Measurements from ENCODE around the gene SLC25A18. TPM values are rescaled to one million over a fixed set of nuclear protein-coding genes. Genes with fewer than 3 reads are reported as not detected.
A peak's percentile ranks its signal among the peaks of the same experiment; 100 is the strongest.

The SLC25A18 gene
- total RNA-seq, 4 donors from 2014 or later, result 1.9 to 8.3 (median 5.5) TPM; not detected in 1

DNA sequence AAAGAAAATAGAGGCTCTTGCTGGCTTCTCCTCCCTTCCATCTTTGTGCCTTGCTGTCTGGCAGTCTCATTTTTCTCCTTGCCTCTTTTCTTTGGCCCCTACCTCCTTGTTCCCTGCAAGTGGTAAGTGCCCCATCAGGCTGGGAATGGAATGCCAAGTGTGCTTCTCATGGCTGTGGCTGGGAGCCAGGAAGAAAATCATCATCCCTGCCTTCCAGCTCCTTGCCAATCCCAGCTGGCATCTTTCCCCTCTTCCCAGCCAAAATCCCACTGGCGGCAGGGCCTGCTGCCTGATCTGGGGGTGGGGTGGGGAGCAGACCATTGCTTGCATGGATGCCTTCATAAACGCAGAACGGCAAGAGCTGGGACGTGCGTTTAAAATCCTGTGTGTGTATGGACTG is 27.0 kb upstream of the SLC25A18 start:
- Histone ChIP-seq H3K27ac (no peak overlapping the region), H3K9me3 (no peaks in the 10 kb centered on the region), H3K27me3 (no peaks in the 10 kb centered on the region), H3K4me3 (no peak overlapping the region), H3K4me1 (no peaks in the 10 kb centered on the region), H3K36me3 (no peaks in the 10 kb centered on the region)
- no peak for DNase-seq
- TF ChIP-seq, protein P1, sequence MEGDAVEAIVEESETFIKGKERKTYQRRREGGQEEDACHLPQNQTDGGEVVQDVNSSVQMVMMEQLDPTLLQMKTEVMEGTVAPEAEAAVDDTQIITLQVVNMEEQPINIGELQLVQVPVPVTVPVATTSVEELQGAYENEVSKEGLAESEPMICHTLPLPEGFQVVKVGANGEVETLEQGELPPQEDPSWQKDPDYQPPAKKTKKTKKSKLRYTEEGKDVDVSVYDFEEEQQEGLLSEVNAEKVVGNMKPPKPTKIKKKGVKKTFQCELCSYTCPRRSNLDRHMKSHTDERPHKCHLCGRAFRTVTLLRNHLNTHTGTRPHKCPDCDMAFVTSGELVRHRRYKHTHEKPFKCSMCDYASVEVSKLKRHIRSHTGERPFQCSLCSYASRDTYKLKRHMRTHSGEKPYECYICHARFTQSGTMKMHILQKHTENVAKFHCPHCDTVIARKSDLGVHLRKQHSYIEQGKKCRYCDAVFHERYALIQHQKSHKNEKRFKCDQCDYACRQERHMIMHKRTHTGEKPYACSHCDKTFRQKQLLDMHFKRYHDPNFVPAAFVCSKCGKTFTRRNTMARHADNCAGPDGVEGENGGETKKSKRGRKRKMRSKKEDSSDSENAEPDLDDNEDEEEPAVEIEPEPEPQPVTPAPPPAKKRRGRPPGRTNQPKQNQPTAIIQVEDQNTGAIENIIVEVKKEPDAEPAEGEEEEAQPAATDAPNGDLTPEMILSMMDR (IDR thresholded peaks at IDR 0.05), result no peak
- no peak for TF ChIP-seq POLR2A (IDR thresholded peaks at IDR 0.05)

DNA sequence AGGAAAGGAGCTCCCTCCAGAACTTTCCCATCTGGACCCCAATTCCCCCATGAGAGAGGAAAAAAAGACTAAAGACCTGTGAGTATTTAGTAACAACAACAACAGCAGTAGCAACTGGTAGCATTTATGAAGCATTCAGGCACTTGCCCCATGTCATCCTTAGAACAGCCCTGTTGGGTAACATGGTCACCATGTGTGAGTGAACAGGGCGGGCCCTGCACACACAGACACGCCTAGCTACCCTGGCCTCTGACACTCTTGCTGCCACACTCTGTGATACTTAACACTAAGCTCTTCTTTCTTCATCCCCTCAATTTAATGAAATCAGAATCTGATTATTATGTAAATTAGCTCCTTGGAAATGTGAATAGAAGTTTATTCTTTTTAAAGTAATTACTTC is 26.1 kb upstream of the SLC25A18 start:
- H3K4me1 ChIP-seq, result no peaks in the 10 kb centered on the region
- H3K36me3 ChIP-seq, result no peaks in the 10 kb centered on the region
- H3K4me3 ChIP-seq, result no peak overlapping the region
- no peaks in the 10 kb centered on the region for H3K27me3 ChIP-seq
- H3K9me3 ChIP-seq, result no peaks in the 10 kb centered on the region
- no peak overlapping the region for H3K27ac ChIP-seq
- TF ChIP-seq, protein P1 (IDR thresholded peaks at IDR 0.05), result no peak
- no peak for TF ChIP-seq POLR2A (IDR thresholded peaks at IDR 0.05)
- DNase-seq, result no peak

DNA sequence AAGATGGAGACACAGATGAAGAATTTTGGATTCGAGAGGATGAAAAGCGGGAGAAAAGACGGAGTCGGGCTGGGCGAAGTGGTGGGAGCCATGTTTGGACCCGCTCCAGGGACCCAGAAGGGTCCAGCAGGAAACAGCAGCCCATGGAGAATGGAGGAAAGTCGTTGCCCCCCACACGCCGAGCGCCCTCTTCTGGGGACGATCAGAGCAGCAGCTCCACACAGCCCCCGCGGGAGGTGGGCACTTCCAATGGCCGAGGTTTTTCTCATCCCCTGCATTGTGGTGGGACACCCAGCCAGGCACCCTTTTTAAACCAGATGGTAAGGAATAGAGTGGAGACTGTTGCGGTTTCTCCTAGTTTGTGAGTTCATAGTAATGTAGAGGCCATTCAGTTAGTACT is 22.8 kb upstream of the SLC25A18 start:
- Histone ChIP-seq H3K27me3 (no peaks in the 10 kb centered on the region), H3K4me3 (no peak overlapping the region), H3K9me3 (no peaks in the 10 kb centered on the region), H3K36me3 (no peaks in the 10 kb centered on the region), H3K27ac (no peak overlapping the region), H3K4me1 (no peaks in the 10 kb centered on the region)
- DNase-seq, result no peak
- TF ChIP-seq, protein P1 (IDR thresholded peaks at IDR 0.05), result no peak
- TF ChIP-seq POLR2A (IDR thresholded peaks at IDR 0.05), result no peak

DNA sequence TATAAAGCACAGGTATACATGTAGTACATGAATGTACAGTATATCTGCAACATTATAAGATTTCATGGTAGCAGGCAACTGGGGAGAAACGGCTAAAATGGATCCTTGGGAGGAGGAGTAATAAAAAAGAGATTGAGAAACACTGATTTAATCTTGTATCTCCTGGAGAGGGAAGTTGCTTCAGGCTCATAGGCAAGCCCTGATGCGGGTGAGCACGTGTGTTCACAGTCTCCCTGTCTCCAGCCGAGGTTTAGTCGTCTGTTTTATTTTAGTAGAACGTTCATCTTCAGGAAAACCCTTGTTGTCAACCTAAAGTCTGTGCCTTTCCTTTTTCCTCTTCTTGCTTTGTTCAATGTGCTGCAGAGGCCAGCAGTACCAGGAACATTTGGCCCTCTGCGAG is 21.8 kb upstream of the SLC25A18 start:
- no peaks in the 10 kb centered on the region for H3K9me3 ChIP-seq
- H3K27me3 ChIP-seq, result no peaks in the 10 kb centered on the region
- TF ChIP-seq, protein P1 (IDR thresholded peaks at IDR 0.05), result no peak
- no peak for TF ChIP-seq POLR2A (IDR thresholded peaks at IDR 0.05)
- no peak overlapping the region for H3K4me3 ChIP-seq
- no peak overlapping the region for H3K27ac ChIP-seq
- DNase-seq, result no peak
- H3K36me3 ChIP-seq, result no peaks in the 10 kb centered on the region
- H3K4me1 ChIP-seq, result no peaks in the 10 kb centered on the region

DNA sequence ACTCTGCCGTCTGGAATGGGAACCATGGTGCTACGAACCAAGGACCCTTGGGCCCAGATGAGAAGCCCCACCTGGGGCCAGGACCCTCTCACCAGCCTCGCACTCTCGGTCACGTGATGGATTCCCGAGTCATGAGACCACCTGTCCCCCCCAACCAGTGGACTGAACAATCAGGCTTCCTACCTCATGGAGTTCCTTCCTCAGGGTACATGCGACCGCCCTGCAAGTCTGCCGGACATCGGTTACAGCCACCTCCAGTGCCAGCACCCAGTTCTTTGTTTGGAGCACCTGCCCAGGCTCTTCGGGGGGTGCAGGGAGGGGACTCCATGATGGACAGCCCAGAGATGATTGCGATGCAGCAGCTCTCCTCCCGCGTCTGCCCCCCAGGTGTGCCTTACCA is 20.8 kb upstream of the SLC25A18 start:
- Histone ChIP-seq H3K9me3 (no peaks in the 10 kb centered on the region), H3K27ac (no peak overlapping the region)
- TF ChIP-seq POLR2A (IDR thresholded peaks at IDR 0.05), result no peak
- TF ChIP-seq, protein P1 (IDR thresholded peaks at IDR 0.05), result no peak

More for the DNA sequence above, 20.8 kb upstream of the SLC25A18 start:
- Histone ChIP-seq H3K36me3 (no peaks in the 10 kb centered on the region), H3K4me1 (no peaks in the 10 kb centered on the region), H3K4me3 (no peak overlapping the region), H3K27me3 (no peaks in the 10 kb centered on the region)
- peak in 1 of 3 donors; percentile 23 for DNase-seq

All from Peyer's patch (tissue), 4 donors.